CD4-positive, alpha-beta T cell (primary cell): ENCODE results near the gene PISD. TPM values are rescaled to one million over a fixed set of nuclear protein-coding genes. Genes with fewer than 3 reads are reported as not detected.
A peak's percentile ranks its signal among the peaks of the same experiment; 100 is the strongest.
"Not testable (repeated sequence)": the region's sequence is repeated elsewhere in the genome, so short reads cannot be mapped to it uniquely, and the experiment has no call there.

ENCODE experiments used
- ATAC-seq: fragments of 200-7000 bp; cut with Tn5 transposase; one replicate; pipeline ENCODE4 v1.10.0; 2022; ENCODE audit warnings: mild to moderate bottlenecking; ENCODE audit not compliant: poor library complexity
- CTCF ChIA-PET: fragments of 350-600 bp; sonication (Branson Sonifier 250); formaldehyde crosslinking; loops from one replicate; lab custom pipeline; 2021; ENCODE audit warnings: antibody characterized with exemption, inconsistent platforms; lab: Charles Lee
- POLR2A ChIA-PET: fragments of 350-600 bp; sonication (Branson Sonifier 250); formaldehyde crosslinking; loops from one replicate; lab custom pipeline; 2021; ENCODE audit warnings: antibody characterized with exemption, inconsistent platforms; lab: Charles Lee
- DNase-seq, 14 experiments: peaks; one replicate each; pipeline ENCODE4 v3.0.0-alpha.2; 2013 to 2020; ENCODE audit warnings: mixed read lengths in 2 of 14
- H3K27ac ChIP-seq, 2 donors: one replicate each; pipeline versions ENCODE4 v1.5.1 to v1.7.0; 2013; ENCODE audit warnings: low read length in 2 of 2, low read depth in 1 of 2, mild to moderate bottlenecking in 1 of 2
- H3K27me3 ChIP-seq, 2 experiments: 1 replicate in 1 of 2; 2 replicates in 1 of 2; pipeline versions ENCODE4 v1.6.1 to v1.7.0; 2013; ENCODE audit warnings: low read length in 2 of 2, control low read depth in 1 of 2, mild to moderate bottlenecking in 1 of 2, moderate library complexity in 1 of 2; ENCODE audit not compliant: insufficient read depth in 2 of 2, control insufficient read depth in 1 of 2
- H3K36me3 ChIP-seq: one replicate; pipeline ENCODE4 v1.6.1; 2013; ENCODE audit warnings: low read length, control low read depth; ENCODE audit not compliant: insufficient read depth
- H3K4me1 ChIP-seq: one replicate; pipeline ENCODE4 v1.6.1; 2013; ENCODE audit warnings: low read length, control low read depth; ENCODE audit not compliant: insufficient read depth
- H3K4me3 ChIP-seq: one replicate; pipeline ENCODE4 v1.5.1; 2013; ENCODE audit warnings: mild to moderate bottlenecking, low read length, moderate library complexity
- H3K9me3 ChIP-seq, 2 experiments: 1 replicate in 1 of 2; 2 replicates in 1 of 2; pipeline versions ENCODE4 v1.6.1 to v1.7.0; 2013; ENCODE audit warnings: low read length in 2 of 2, mild to moderate bottlenecking in 2 of 2, control low read depth in 1 of 2, moderate library complexity in 1 of 2; ENCODE audit not compliant: control insufficient read depth in 1 of 2, insufficient read depth in 1 of 2
- H3K27ac Mint-ChIP-seq: one replicate; pipeline ENCODE4 v1.8.0; 2020; ENCODE audit warnings: mixed read lengths
- H3K27me3 Mint-ChIP-seq: one replicate; pipeline ENCODE4 v1.8.0; 2021; ENCODE audit warnings: mixed read lengths
- H3K36me3 Mint-ChIP-seq: one replicate; pipeline ENCODE4 v1.8.0; 2021; ENCODE audit warnings: low read depth, mixed read lengths
- H3K4me1 Mint-ChIP-seq: one replicate; pipeline ENCODE4 v1.8.0; 2021; ENCODE audit warnings: low read depth, mixed read lengths
- H3K4me3 Mint-ChIP-seq: one replicate; pipeline ENCODE4 v1.8.0; 2020; ENCODE audit warnings: mild to moderate bottlenecking, mixed read lengths
- H3K9me3 Mint-ChIP-seq: one replicate; pipeline ENCODE4 v1.8.0; 2020; ENCODE audit warnings: mixed read lengths
- CTCF ChIP-seq: fragments of 200-600 bp; IDR thresholded peaks from one replicate; pipeline ENCODE4 v1.8.0; 2022; ENCODE audit warnings: antibody characterized with exemption, mild to moderate bottlenecking
- intact Hi-C, 2 experiments: fragments of 100-400 bp; cut with DNase I in 1 of 2; cut with micrococcal nuclease in 1 of 2; formaldehyde crosslinking; loops; one replicate each; pipeline versions ENCODE4 v1.15.1 to v1.9.0; 2023 to 2025; cut with DNase I, micrococcal nuclease
- total RNA-seq, 174 experiments: library from RNA in 2 of 174; stranded (reverse) in 2 of 174; gene quantifications; one replicate each; pipeline ENCODE4 v1.2.3 and lab custom pipeline; 2021 to 2026

PISD gene
- total RNA-seq, 2 experiments from 2014 or later, result 23.4 to 25.3 TPM

DNA sequence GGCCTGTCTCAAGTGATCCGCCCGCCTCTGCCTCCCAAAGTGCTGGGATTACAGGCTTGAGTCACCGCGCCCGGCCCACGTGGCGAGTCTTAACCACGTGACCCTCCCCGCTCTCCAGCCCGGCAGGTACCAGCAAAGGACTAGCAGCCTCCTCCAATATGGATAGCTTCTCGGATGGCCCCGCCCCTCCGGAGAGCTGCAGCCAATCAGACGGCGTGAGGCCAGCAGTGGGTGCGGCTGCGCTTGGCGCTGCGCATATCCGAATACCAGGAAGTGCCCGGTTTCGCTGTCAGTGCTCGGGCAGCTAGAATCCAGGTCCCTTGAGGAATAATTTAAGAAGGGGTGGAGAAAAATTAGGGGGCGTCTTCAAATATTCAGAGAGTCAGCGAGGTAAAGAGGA lies 14.7 kb upstream of the PISD start:
- no peaks in the 10 kb centered on the region for H3K27me3 ChIP-seq
- peak overlapping the region in 1 of 2 donors; percentile 77 for H3K27ac ChIP-seq
- H3K4me3 ChIP-seq, result peak overlapping the region; percentile 69
- Mint-ChIP-seq H3K4me3 (peak overlapping the region; percentile 94), H3K9me3 (no peaks in the 10 kb centered on the region), H3K27ac (peak overlapping the region; percentile 90), H3K36me3 (no peaks in the 10 kb centered on the region), H3K4me1 (peaks cover 10% of the 10 kb centered on the region), H3K27me3 (no peaks in the 10 kb centered on the region)
- ATAC-seq, result peak; percentile 100
- CTCF ChIA-PET, result interaction anchor here (2.1 to 2.5 kb wide), 2 partner anchors 11 to 14 kb away, joined by 7 to 16 read pairs; partner anchors contain the start of gene PISD
- POLR2A ChIA-PET, result interaction anchor here (0.6 to 2.4 kb wide), 16 partner anchors 9 to 797 kb away, joined by 3 to 75 read pairs (median 5); partner anchors contain the start of genes DEPDC5, PATZ1, PISD and SFI1
- no peak for TF ChIP-seq CTCF
- H3K9me3 ChIP-seq, result no peaks in the 10 kb centered on the region
- DNase-seq, result peak; percentile 85 to 96 (median 90)
- H3K4me1 ChIP-seq, result peaks cover 11% of the 10 kb centered on the region
- intact Hi-C loops, result loop anchor here (1.0 to 5.0 kb wide), 3 partner anchors 14 to 329 kb away; partner anchors contain the start of genes PISD (in 2 of the 2), DEPDC5 (in 1 of the 2), PATZ1 (in 1 of the 2) and PRR14L (in 1 of the 2)
- H3K36me3 ChIP-seq, result no peaks in the 10 kb centered on the region

DNA sequence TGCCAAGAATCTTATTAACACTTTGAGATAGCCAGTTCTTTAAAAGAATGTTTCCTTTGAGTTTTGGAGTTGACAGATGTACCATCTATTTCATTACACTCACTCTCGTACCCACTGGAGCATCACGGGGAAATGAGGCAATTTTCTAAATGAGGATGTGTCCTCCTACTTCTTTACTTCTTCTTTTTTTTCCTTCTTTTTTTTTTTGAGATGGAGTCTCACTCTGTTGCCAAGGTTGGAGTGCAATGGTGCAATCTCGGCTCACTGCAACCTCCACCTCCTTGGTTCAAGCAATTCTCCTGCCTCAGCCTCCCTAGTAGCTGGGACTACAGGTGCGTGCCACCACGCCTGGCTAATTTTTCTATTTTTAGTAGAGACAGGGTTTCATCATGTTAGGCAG lies 12.2 kb upstream of the PISD start:
- POLR2A ChIA-PET, H3K4me3 ChIP-seq, H3K36me3 Mint-ChIP-seq, H3K27ac ChIP-seq, H3K27me3 ChIP-seq, H3K4me3 Mint-ChIP-seq, H3K9me3 Mint-ChIP-seq, ATAC-seq, H3K9me3 ChIP-seq, H3K36me3 ChIP-seq, intact Hi-C loops, H3K27me3 Mint-ChIP-seq, CTCF ChIA-PET, H3K27ac Mint-ChIP-seq: not testable (repeated sequence)
- H3K4me1 Mint-ChIP-seq, result peaks cover 10% of the 10 kb centered on the region
- peak in 1 of 14 experiments; percentile 14 for DNase-seq
- peaks cover 11% of the 10 kb centered on the region for H3K4me1 ChIP-seq

GRCh38 chr22:31668849-31669248 lies 6.8 kb upstream of the PISD start:
- H3K9me3 Mint-ChIP-seq, H3K4me3 Mint-ChIP-seq, CTCF ChIA-PET, ATAC-seq, POLR2A ChIA-PET, H3K4me3 ChIP-seq, H3K27ac Mint-ChIP-seq, H3K36me3 Mint-ChIP-seq, H3K27me3 Mint-ChIP-seq, H3K27me3 ChIP-seq, H3K27ac ChIP-seq, H3K4me1 Mint-ChIP-seq, H3K4me1 ChIP-seq, H3K36me3 ChIP-seq, DNase-seq, H3K9me3 ChIP-seq: not testable (repeated sequence)
- intact Hi-C loops, result loop anchor here (5.0 to 10.0 kb wide), 3 partner anchors 413 to 806 kb away; partner anchors contain the start of genes FBXO7 (in 2 of the 2) and RTCB (in 1 of the 2)

- H3K27ac ChIP-seq, result peak overlapping the region; percentile 62 to 65
These were observed 638 bp upstream of the PISD start for GRCh38 chr22:31662668-31663037.

GRCh38 chr22:31660860-31661341 lies 1.1 kb downstream of the PISD start:
- not testable (repeated sequence) for H3K27ac ChIP-seq, H3K27me3 ChIP-seq, H3K27me3 Mint-ChIP-seq, H3K9me3 Mint-ChIP-seq, H3K36me3 ChIP-seq, H3K9me3 ChIP-seq, ATAC-seq
- intact Hi-C loops, result loop anchor here (5.0 to 10.0 kb wide), 4 partner anchors 311 to 814 kb away; partner anchors contain the start of genes FBXO7 (in 2 of the 2), RFPL2 (in 1 of the 2) and RTCB (in 1 of the 2)
- Histone ChIP-seq H3K4me3 (peak overlapping the region; percentile 95), H3K4me1 (peaks cover 29% of the 10 kb centered on the region)
- H3K27ac Mint-ChIP-seq, result peak overlapping the region; percentile 98
- H3K4me1 Mint-ChIP-seq, result peaks cover 38% of the 10 kb centered on the region
- peak overlapping the region; percentile 99 for H3K4me3 Mint-ChIP-seq
- ChIA-PET CTCF (interaction anchor here (2.5 kb wide), 1 partner anchor 16 kb away, joined by 7 read pairs; no protein-coding TSS in a partner anchor), POLR2A (interaction anchor here (1.6 to 2.6 kb wide), 5 partner anchors 16 to 310 kb away, joined by 6 to 75 read pairs (median 19); partner anchors contain the start of gene DEPDC5)
- H3K36me3 Mint-ChIP-seq, result peaks cover 24% of the 10 kb centered on the region
- peak in 4 of 14 experiments; percentile 12 to 42 (median 30) for DNase-seq

More at GRCh38 chr22:31662668-31663037, 638 bp upstream of the PISD start:
- peaks cover 24% of the 10 kb centered on the region for H3K36me3 Mint-ChIP-seq
- no peaks in the 10 kb centered on the region for H3K27me3 Mint-ChIP-seq
- POLR2A ChIA-PET, result interaction anchor here (0.7 to 2.6 kb wide), 20 partner anchors 9 to 373 kb away, joined by 3 to 75 read pairs (median 6); partner anchors contain the start of genes DEPDC5, PATZ1, PIK3IP1 and SFI1
- CTCF ChIA-PET, result interaction anchor here (0.6 to 2.5 kb wide), 3 partner anchors 14 to 308 kb away, joined by 3 to 7 read pairs (median 6); no protein-coding TSS in a partner anchor
- peaks cover 37% of the 10 kb centered on the region for H3K4me1 Mint-ChIP-seq
- Histone ChIP-seq H3K4me1 (peaks cover 29% of the 10 kb centered on the region), H3K36me3 (peaks cover 4% of the 10 kb centered on the region), H3K4me3 (peak overlapping the region; percentile 95), H3K27me3 (no peaks in the 10 kb centered on the region), H3K9me3 (no peaks in the 10 kb centered on the region)
- intact Hi-C loops, result loop anchor here (1.0 to 10.0 kb wide), 8 partner anchors 14 to 812 kb away; partner anchors contain the start of genes FBXO7 (in 2 of the 2), RFPL2 (in 1 of the 2), RTCB (in 1 of the 2) and YWHAH (in 1 of the 2)
- DNase-seq, result no peak
- peak overlapping the region; percentile 98 for H3K27ac Mint-ChIP-seq
- ATAC-seq, result no peak
- peak overlapping the region; percentile 99 for H3K4me3 Mint-ChIP-seq
- H3K9me3 Mint-ChIP-seq, result no peaks in the 10 kb centered on the region
- TF ChIP-seq CTCF, result no peak
